RWPE2 (cell line): ENCODE results near the gene SGF29.
A peak's percentile ranks its signal among the peaks of the same experiment; 100 is the strongest.
"Not testable (repeated sequence)": the region's sequence is repeated elsewhere in the genome, so short reads cannot be mapped to it uniquely, and the experiment has no call there.

Source experiments
- ATAC-seq: fragments of 200-7000 bp; cut with Tn5 transposase; 3 replicates; pipeline ENCODE4 v1.9.1; 2021; ENCODE audit warnings: low read depth
- DNase-seq: peaks from one replicate; pipeline ENCODE4 v3.0.0-alpha.2; 2020; ENCODE audit warnings: low spot score
- H3K27ac ChIP-seq: fragments of 450-650 bp; 2 replicates; pipeline ENCODE4 v1.5.1; 2017; ENCODE audit warnings: mild to moderate bottlenecking; ENCODE audit not compliant: poor library complexity, severe bottlenecking
- H3K27me3 ChIP-seq: fragments of 250-450 bp; sonication (Bioruptor Pico); 2 replicates; pipeline ENCODE4 v1.5.1; 2021; ENCODE audit warnings: mild to moderate bottlenecking, moderate library complexity; ENCODE audit not compliant: insufficient read depth, poor library complexity, severe bottlenecking
- H3K36me3 ChIP-seq: fragments of 250-450 bp; sonication (Bioruptor Pico); 2 replicates; pipeline ENCODE4 v1.5.1; 2020; ENCODE audit warnings: low read depth, mild to moderate bottlenecking, moderate library complexity
- H3K4me1 ChIP-seq: fragments of 250-450 bp; sonication (Bioruptor Pico); 2 replicates; pipeline ENCODE4 v1.5.1; 2021; ENCODE audit warnings: mild to moderate bottlenecking, moderate library complexity; ENCODE audit not compliant: insufficient read depth, poor library complexity, severe bottlenecking
- H3K4me3 ChIP-seq: fragments of 250-450 bp; sonication (Bioruptor Pico); 2 replicates; pipeline ENCODE4 v1.5.1; 2021; ENCODE audit warnings: mild to moderate bottlenecking, moderate library complexity; ENCODE audit not compliant: severe bottlenecking
- H3K9me3 ChIP-seq: fragments of 250-450 bp; sonication (Bioruptor Pico); 2 replicates; pipeline ENCODE4 v1.5.1; 2021; ENCODE audit warnings: mild to moderate bottlenecking, moderate library complexity; ENCODE audit not compliant: severe bottlenecking
- TF ChIP-seq, protein P1 (sequence below): fragments of 450-650 bp; IDR thresholded peaks from one replicate; pipeline ENCODE4 v1.5.1; 2017; ENCODE audit warnings: mild to moderate bottlenecking, moderate library complexity; ENCODE audit not compliant: poor library complexity, severe bottlenecking

Gene SGF29

DNA sequence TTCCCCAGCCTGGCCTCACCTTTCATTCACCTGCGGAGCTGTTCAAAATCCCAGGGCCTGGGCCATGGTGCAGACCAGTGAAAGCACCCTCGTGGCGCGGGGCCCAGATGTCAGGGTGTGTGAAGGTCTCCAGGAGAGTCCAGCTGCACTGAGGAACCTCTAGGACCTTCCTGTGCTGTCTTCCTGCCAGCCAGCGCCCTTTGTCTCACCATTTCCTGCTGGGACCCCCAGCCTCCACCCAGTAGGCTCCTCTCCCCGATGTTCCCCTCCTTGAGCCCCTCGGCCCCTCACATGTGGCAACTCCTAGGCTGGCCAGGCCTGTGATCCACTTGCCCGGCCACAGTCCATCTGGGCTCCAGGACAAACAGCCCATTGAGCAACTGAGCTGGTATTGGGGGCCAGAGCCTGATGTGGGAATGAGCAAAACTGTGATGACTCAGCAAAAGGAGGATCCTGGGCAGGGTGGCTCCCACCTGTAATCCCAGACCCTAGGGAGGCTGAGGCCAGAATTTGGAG, 42.5 kb downstream of the SGF29 start:
- no peaks in the 10 kb centered on the region for H3K9me3 ChIP-seq
- no peaks in the 10 kb centered on the region for H3K36me3 ChIP-seq
- TF ChIP-seq, protein P1, sequence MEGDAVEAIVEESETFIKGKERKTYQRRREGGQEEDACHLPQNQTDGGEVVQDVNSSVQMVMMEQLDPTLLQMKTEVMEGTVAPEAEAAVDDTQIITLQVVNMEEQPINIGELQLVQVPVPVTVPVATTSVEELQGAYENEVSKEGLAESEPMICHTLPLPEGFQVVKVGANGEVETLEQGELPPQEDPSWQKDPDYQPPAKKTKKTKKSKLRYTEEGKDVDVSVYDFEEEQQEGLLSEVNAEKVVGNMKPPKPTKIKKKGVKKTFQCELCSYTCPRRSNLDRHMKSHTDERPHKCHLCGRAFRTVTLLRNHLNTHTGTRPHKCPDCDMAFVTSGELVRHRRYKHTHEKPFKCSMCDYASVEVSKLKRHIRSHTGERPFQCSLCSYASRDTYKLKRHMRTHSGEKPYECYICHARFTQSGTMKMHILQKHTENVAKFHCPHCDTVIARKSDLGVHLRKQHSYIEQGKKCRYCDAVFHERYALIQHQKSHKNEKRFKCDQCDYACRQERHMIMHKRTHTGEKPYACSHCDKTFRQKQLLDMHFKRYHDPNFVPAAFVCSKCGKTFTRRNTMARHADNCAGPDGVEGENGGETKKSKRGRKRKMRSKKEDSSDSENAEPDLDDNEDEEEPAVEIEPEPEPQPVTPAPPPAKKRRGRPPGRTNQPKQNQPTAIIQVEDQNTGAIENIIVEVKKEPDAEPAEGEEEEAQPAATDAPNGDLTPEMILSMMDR = no peak
- no peaks in the 10 kb centered on the region for H3K27me3 ChIP-seq
- H3K4me1 ChIP-seq = no peaks in the 10 kb centered on the region
- ATAC-seq (no peak), DNase-seq (no peak)
- no peak overlapping the region for H3K4me3 ChIP-seq
- no peak overlapping the region for H3K27ac ChIP-seq

DNA sequence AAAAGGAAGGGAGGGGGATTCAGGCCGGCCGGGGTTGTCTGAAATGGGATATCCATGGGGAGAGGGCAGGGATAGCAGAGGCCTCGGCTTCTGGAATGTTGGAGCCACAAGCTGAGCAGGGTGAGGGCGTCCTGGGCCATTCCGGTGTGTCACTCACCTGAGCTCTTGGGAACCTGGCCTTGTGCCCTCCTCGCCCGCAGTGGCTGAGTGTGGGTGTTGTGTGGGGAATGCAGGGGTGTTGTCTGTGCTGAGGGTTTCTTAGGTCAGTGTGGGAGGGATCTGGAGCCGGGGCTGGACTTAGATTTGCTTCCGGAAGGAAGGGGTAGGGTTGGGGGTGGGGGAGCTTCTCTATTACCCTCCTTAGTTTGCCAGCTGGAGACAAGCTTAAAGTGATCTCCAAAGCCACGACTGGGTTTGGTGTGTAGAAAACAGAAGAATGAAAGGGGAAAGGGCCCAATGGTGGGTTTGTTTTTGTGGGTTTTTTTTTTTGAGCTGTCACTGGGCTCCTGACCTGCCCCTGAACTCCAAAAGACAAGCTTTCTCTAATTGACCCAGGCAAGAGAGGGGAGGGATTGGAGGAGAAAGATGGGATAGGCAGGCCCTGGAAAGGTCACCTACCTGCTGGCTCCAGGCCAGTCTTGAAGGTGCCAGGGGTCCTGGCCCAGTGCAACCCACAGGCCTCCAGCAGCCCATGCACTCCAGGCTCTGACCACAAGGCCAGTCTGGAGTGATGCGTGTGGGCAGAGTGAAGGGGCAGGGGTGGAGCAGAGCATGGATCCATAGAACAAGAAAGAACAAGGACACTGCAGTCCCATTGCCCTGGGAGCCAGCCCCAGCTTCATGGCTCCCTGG, 43.3 kb downstream of the SGF29 start, which contains the start of gene SULT1A2:
Gene SULT1A2 (minus strand): TSS at position 211 of the 852 bp plus-strand sequence. CDS start 1,120 bp downstream, outside the sequence.
- ATAC-seq (peak; percentile 53), DNase-seq (no peak)
- TF ChIP-seq, protein P1 = no peak
- H3K4me3 ChIP-seq = no peak within 1 kb of the TSS
- H3K27ac ChIP-seq = no peak within 1 kb of the TSS
- H3K36me3 ChIP-seq = no peaks in the 10 kb centered on the region
- no peaks in the 10 kb centered on the region for H3K27me3 ChIP-seq
- no peaks in the 10 kb centered on the region for H3K4me1 ChIP-seq
- no peaks in the 10 kb centered on the region for H3K9me3 ChIP-seq

DNA sequence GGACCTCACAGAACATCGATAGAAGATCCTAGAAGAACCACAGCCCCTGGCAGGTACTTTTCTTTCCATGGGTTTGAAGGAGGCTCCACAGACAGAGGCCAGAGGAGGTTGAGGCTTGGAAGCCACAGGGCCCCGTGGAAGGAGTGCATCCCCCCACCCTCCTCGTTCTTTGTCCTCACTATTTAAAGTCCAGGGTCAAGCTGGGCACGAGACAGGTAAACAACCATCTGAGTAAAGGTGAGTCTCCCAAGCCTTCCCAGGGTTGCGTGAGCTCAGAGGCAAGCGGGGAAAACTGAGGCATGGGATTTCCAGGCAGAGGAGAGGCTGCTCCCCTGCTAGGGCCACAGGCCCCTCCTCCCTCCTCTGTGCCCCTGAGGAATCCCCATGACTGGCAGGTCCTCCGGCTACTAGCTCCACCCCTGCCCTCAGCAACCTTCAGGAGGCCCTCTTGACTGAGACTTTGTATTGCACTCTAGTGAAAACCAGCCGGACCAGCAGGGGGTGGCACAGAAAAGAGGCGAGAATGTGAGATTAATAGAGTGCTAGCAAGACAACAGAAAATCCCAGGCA, 44.1 kb downstream of the SGF29 start:
- no peak for ATAC-seq
- no peak overlapping the region for H3K4me3 ChIP-seq
- no peaks in the 10 kb centered on the region for H3K27me3 ChIP-seq
- DNase-seq = no peak
- H3K36me3 ChIP-seq = no peaks in the 10 kb centered on the region
- H3K4me1 ChIP-seq = no peaks in the 10 kb centered on the region
- TF ChIP-seq, protein P1 = no peak
- no peaks in the 10 kb centered on the region for H3K9me3 ChIP-seq
- no peak overlapping the region for H3K27ac ChIP-seq

DNA sequence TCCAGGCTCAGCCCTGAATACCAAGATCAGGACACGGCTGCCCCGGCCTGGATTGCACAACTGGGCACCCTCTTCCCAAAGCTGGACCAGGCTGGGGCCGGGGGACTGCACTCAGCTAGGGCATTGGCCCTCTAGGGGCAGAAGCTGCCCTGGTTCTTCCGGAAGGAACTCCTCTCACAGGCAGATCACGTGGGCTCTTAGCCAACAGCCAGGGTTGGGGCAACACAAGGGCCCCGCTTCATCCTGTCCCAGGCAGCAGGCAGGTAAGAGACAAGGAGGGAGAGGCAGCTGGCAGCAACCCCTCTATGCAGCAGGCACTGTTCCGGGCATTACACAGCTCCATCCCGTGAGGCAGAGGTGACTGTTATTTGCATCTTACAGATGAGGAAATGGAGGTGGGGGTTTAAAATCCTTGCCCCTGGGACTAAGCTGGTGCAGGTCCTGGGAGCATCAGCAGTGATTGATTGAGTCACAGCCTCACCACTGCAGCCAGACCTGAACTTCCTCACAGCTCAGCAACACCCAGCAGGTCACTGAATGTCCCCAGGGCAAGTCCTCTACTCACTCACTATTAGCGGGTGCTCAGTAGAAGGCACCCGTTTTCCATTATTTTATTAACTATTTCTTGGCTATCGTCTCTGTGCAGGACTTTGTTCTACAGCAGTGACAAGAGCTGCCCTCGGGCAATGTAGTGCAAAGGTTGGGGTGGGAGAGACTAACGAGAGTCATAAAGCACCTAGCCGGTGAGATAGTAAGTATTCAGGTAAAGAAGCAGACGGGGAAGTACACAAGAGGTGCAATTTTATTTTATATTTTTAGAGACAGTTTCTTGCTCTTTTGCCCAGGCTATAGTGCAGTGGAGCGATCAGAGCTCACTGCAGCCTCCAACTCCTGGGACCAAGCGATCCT, 45.9 kb downstream of the SGF29 start:
- not testable (repeated sequence) for H3K36me3 ChIP-seq, H3K4me1 ChIP-seq, H3K27me3 ChIP-seq, DNase-seq, H3K4me3 ChIP-seq, H3K9me3 ChIP-seq, H3K27ac ChIP-seq
- peak; percentile 62 for ATAC-seq

DNA sequence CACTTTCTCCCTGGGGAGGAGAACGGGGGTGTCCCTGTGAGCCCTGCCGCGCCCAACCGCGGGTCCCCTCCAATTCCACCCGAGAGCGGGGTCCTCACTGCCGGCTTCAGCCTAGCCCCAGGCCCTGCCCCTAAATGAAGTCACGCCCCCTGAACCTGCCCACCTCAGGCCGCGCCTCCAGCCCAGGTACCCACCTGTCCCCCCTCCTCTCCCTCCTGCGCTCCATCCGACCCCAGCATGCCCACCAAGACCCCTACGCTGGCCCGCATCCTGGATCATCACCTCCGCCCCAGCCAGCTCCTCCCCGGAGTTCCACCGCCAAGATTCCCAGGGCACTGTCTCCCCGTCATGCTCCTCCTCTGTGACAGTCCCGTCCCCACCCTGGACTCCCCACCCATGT, 47.2 kb downstream of the SGF29 start:
- not testable (repeated sequence) for H3K27me3 ChIP-seq, H3K4me1 ChIP-seq, ATAC-seq, DNase-seq, H3K4me3 ChIP-seq, H3K27ac ChIP-seq, H3K9me3 ChIP-seq, H3K36me3 ChIP-seq

DNA sequence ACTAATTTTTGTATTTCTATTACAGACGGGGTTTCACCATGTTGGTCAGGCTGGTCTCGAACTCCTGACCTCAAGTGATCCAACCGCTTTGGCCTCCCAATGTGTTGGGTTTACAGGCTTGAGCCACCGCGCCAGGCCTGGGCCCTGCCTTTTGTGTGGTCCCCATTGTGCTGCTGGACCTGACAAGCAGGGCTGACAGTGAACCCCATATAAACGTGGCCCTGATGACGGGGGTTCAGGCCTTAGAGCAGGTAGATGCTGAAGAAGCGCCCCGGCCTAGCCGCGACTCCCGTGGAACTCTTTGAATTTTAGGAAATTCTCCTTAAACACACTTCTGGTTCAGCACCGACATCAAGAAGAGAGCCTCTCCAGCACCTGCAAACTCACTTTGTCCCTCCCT, 47.9 kb downstream of the SGF29 start:
- H3K4me1 ChIP-seq, DNase-seq, ATAC-seq, H3K27ac ChIP-seq, H3K9me3 ChIP-seq, H3K4me3 ChIP-seq, H3K36me3 ChIP-seq, H3K27me3 ChIP-seq: not testable (repeated sequence)

DNA sequence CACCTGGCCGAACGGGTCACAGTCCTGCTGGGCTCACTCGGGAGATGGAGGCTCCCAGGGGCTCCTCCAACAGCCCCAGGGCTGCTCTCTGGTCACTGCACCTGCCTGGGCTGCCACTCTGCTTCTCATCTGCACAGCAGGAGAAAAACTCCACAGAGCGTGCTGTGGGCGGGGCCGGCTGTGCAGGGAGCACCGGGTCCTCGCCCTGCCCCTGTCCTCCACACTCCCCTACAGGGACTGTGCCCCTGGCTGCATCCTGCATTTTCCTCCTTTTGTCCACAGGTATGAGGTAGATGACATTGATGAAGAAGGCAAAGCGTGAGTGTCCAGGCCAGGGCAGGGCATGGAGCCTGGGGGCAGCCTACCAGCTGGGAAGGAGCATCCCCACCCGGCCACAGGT, 48.3 kb downstream of the SGF29 start:
- H3K4me1 ChIP-seq, H3K4me3 ChIP-seq, H3K9me3 ChIP-seq, ATAC-seq, DNase-seq, H3K36me3 ChIP-seq, H3K27ac ChIP-seq, H3K27me3 ChIP-seq: not testable (repeated sequence)
